Neural progenitor cell (in vitro differentiated cells): ENCODE measurements around the gene SACS.

Experiments
- EZH2 ChIP-seq: fragments of 200-600 bp; sonication (generic); IDR thresholded peaks from 2 replicates; pipeline ENCODE4 v1.6.1; 2017; ENCODE audit warnings: antibody characterized with exemption, mild to moderate bottlenecking, moderate library complexity
- TF ChIP-seq, protein P1 (sequence below): fragments of 200-600 bp; sonication (generic); IDR thresholded peaks from 2 replicates; pipeline ENCODE4 v1.5.1; 2017; ENCODE audit warnings: antibody characterized with exemption, mild to moderate bottlenecking

DNA sequence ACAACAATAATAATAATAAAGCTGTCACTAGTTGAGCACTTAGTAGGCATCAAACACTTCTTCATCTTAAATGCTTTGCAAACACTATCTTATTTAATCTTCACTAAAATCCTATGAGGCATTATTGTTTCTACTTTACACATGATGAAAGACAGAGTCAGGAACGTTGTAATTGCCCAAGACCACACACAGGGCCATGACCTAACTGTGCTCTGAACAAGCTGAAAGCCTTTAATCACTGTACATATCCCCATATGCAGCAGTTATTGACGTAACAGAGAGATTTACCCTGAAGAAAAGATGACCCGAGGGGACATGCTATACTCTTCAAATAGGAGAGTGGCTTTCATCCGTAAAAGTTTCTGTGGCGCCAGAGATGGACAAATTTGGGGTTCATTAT is 53.0 kb downstream of the SACS start:
- TF ChIP-seq, protein P1, sequence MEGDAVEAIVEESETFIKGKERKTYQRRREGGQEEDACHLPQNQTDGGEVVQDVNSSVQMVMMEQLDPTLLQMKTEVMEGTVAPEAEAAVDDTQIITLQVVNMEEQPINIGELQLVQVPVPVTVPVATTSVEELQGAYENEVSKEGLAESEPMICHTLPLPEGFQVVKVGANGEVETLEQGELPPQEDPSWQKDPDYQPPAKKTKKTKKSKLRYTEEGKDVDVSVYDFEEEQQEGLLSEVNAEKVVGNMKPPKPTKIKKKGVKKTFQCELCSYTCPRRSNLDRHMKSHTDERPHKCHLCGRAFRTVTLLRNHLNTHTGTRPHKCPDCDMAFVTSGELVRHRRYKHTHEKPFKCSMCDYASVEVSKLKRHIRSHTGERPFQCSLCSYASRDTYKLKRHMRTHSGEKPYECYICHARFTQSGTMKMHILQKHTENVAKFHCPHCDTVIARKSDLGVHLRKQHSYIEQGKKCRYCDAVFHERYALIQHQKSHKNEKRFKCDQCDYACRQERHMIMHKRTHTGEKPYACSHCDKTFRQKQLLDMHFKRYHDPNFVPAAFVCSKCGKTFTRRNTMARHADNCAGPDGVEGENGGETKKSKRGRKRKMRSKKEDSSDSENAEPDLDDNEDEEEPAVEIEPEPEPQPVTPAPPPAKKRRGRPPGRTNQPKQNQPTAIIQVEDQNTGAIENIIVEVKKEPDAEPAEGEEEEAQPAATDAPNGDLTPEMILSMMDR: no peak
- no peak for TF ChIP-seq EZH2
